Neuronal stem cell (in vitro differentiated cells): ENCODE results near the gene PPP2R2B.

Experiments
- DNase-seq: peaks from one replicate; pipeline ENCODE4 v3.0.0-alpha.2; 2013; ENCODE audit warnings: low spot score
- H2AFZ ChIP-seq: one replicate; pipeline ENCODE4 v1.6.1; 2013; ENCODE audit warnings: mild to moderate bottlenecking, low read length, inconsistent platforms
- H2AK5ac ChIP-seq: 2 replicates; pipeline ENCODE4 v1.6.1; 2013; ENCODE audit warnings: low read depth, mild to moderate bottlenecking, inconsistent platforms, low read length, moderate library complexity, mixed read lengths
- H2BK120ac ChIP-seq: 2 replicates; pipeline ENCODE4 v1.6.1; 2013; ENCODE audit warnings: low read depth, mild to moderate bottlenecking, inconsistent platforms, low read length, moderate library complexity, mixed read lengths
- H2BK12ac ChIP-seq: one replicate; pipeline ENCODE4 v1.6.1; 2013; ENCODE audit warnings: low read length, inconsistent platforms
- H2BK15ac ChIP-seq: 2 replicates; pipeline ENCODE4 v1.6.1; 2013; ENCODE audit warnings: mild to moderate bottlenecking, low read length, inconsistent platforms, mixed read lengths
- H2BK5ac ChIP-seq: one replicate; pipeline ENCODE4 v1.6.1; 2013; ENCODE audit warnings: inconsistent platforms, mild to moderate bottlenecking, low read length, moderate library complexity
- H3K14ac ChIP-seq: one replicate; pipeline ENCODE4 v1.6.1; 2013; ENCODE audit warnings: low read length, inconsistent platforms
- H3K18ac ChIP-seq: 2 replicates; pipeline ENCODE4 v1.6.1; 2013; ENCODE audit warnings: low read length, inconsistent platforms
- H3K23ac ChIP-seq: 2 replicates; pipeline ENCODE4 v1.6.1; 2013; ENCODE audit warnings: low read depth, mild to moderate bottlenecking, mixed read lengths, low read length, inconsistent platforms; ENCODE audit not compliant: poor library complexity
- H3K27ac ChIP-seq: replicated peaks from 3 replicates; pipeline ENCODE4 v1.5.1; 2013; ENCODE audit warnings: low read length, inconsistent platforms
- H3K27me3 ChIP-seq, 3 experiments: 2 replicates each; pipeline ENCODE4 v1.6.1; 2013; ENCODE audit warnings: low read length in 3 of 3, mild to moderate bottlenecking in 2 of 3, inconsistent platforms in 1 of 3, low read depth in 1 of 3, mixed read lengths in 1 of 3, moderate library complexity in 1 of 3; ENCODE audit not compliant: control insufficient read depth in 3 of 3, insufficient read depth in 3 of 3
- H3K36me3 ChIP-seq, 2 donors: replicated peaks in 1 of 2; 2 replicates each; pipeline ENCODE4 v1.6.1; 2013; ENCODE audit warnings: low read length in 2 of 2; ENCODE audit not compliant: control insufficient read depth in 2 of 2, insufficient read depth in 2 of 2
- H3K4ac ChIP-seq: 2 replicates; pipeline ENCODE4 v1.6.1; 2013; ENCODE audit warnings: inconsistent platforms, mild to moderate bottlenecking, low read length, moderate library complexity
- H3K4me1 ChIP-seq, 2 donors: 1 replicate in 1 of 2; 2 replicates in 1 of 2; pipeline ENCODE4 v1.6.1; 2013; ENCODE audit warnings: low read length in 2 of 2, low read depth in 1 of 2; ENCODE audit not compliant: control insufficient read depth in 2 of 2, insufficient read depth in 1 of 2
- H3K4me2 ChIP-seq: one replicate; pipeline ENCODE4 v1.6.1; 2013; ENCODE audit warnings: mild to moderate bottlenecking, low read length, inconsistent platforms; ENCODE audit not compliant: insufficient read depth, poor library complexity, severe bottlenecking
- H3K4me3 ChIP-seq, 2 donors: 2 replicates each; pipeline ENCODE4 v1.5.1; 2013; ENCODE audit warnings: low read length in 2 of 2, mild to moderate bottlenecking in 2 of 2, inconsistent platforms in 1 of 2, moderate library complexity in 1 of 2
- H3K79me1 ChIP-seq: one replicate; pipeline ENCODE4 v1.6.1; 2013; ENCODE audit warnings: low read depth, mild to moderate bottlenecking, inconsistent platforms, low read length, moderate library complexity
- H3K9ac ChIP-seq: one replicate; pipeline ENCODE4 v1.6.1; 2013; ENCODE audit warnings: mild to moderate bottlenecking, low read depth, low read length, inconsistent platforms; ENCODE audit not compliant: poor library complexity
- H3K9me3 ChIP-seq, 2 donors: replicated peaks in 1 of 2; 2 replicates each; pipeline versions ENCODE3 to v1.6.1; 2013; ENCODE audit warnings: low read length in 2 of 2, mild to moderate bottlenecking in 2 of 2, inconsistent platforms in 1 of 2, low read depth in 1 of 2, mixed read lengths in 1 of 2, moderate library complexity in 1 of 2; ENCODE audit not compliant: control insufficient read depth in 2 of 2, insufficient read depth in 1 of 2
- H4K8ac ChIP-seq: one replicate; pipeline ENCODE4 v1.6.1; 2013; ENCODE audit warnings: low read depth, mild to moderate bottlenecking, inconsistent platforms, low read length, moderate library complexity
- H4K91ac ChIP-seq: one replicate; pipeline ENCODE4 v1.6.1; 2013; ENCODE audit warnings: low read length, low read depth, mild to moderate bottlenecking, inconsistent platforms; ENCODE audit not compliant: poor library complexity
- WGBS, 2 donors: extraction: QIAGEN DNeasy Blood & Tissue Kit; methylation state at CpG; one replicate each; pipeline ENCODE4 v1.1.7; 2013; ENCODE audit warnings: missing lambda C conversion rate in 2 of 2, mixed read lengths in 1 of 2; ENCODE audit not compliant: insufficient read length in 2 of 2, insufficient replicate concordance in 1 of 2; ENCODE audit errors: extremely low coverage in 2 of 2; 5-methylcytosine and 5-hydroxymethylcytosine counted together

The PPP2R2B gene

DNA sequence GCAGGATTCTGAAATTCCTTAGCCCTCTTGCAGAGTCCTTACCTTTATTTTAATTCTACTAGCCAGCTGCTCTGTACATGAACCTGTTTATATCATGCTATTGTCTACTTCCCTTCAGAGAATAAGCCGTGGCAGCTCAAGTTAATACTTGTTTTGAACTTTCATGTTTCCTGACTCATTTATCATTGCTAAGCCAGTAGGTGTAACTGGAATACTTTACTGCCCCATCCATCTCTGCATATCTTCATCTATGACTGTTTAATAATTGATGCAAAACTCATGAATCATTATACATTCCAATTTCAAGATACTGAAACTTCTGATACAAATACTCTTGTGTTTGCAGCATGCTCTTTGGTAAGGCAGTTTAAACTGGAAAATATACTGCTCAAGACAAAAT, 174.7 kb downstream of the PPP2R2B start:
- no CpG with 5 or more reads among the region's 1 CpG for WGBS, 2 donors

GRCh38 chr5:146703499-146703898, 175.1 kb downstream of the PPP2R2B start:
- no peak overlapping the region for H2BK5ac ChIP-seq
- no peak overlapping the region for H3K4me3 ChIP-seq

More for the DNA sequence above, 174.7 kb downstream of the PPP2R2B start:
- no peak overlapping the region for H3K14ac ChIP-seq
- no peaks in the 10 kb centered on the region for H3K9me3 ChIP-seq
- H3K4ac ChIP-seq: no peak overlapping the region
- no peak overlapping the region for H3K9ac ChIP-seq
- H3K18ac ChIP-seq: no peak overlapping the region
- H4K8ac ChIP-seq: no peak overlapping the region
- no peak overlapping the region for H2AK5ac ChIP-seq
- H2BK15ac ChIP-seq: no peak overlapping the region
- H4K91ac ChIP-seq: no peak overlapping the region
- H3K23ac ChIP-seq: no peak overlapping the region
- no peak overlapping the region for H3K4me3 ChIP-seq
- H2BK12ac ChIP-seq: no peak overlapping the region
- H3K27ac ChIP-seq: no peak overlapping the region
- peaks cover 0 to 9% of the 10 kb centered on the region in 2 donors for H3K4me1 ChIP-seq
- no peaks in the 10 kb centered on the region for H3K79me1 ChIP-seq
- no peaks in the 10 kb centered on the region for H3K36me3 ChIP-seq
- H2AFZ ChIP-seq: no peak overlapping the region
- H3K27me3 ChIP-seq: no peaks in the 10 kb centered on the region
- H3K4me2 ChIP-seq: no peak overlapping the region
- no peak overlapping the region for H2BK5ac ChIP-seq
- DNase-seq: no peak
- H2BK120ac ChIP-seq: no peak overlapping the region

DNA sequence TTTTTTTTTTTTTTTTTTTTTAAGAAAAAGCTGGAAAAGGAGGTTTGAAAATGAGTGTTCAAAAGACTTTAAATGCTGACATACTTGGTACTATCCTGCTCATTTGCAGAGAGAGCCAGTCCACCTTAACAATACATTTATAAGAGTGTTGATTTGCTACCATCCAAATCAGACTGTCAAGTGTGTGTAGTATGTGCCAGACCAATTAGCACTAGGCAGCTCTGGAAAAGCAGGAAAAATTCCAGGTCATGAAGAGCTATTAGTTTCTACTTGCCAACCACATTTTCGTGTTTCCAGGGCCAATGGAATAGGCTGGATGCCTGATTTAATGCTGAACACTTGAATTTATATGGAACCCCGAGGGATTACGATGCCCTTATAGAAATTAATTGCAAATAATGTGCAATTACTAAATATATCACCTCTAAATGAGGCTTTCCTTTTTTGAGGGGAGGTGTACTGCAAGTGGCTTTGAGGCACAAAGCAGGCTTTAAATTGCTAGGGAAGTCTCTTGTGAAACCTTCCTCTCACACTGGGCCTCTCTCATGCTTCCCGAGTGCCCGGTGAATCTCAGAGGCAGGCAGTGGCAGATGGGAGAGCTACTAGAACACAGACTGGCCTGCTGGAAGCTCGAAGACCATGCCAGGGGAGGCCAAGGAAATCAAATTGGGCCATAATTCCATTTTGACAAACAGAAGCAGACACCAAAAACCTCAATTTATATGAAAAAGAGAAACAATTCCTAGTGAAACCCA, 178.7 kb downstream of the PPP2R2B start:
- Histone ChIP-seq H3K14ac (no peak overlapping the region), H2BK15ac (no peak overlapping the region), H4K8ac (no peak overlapping the region), H3K9me3 (no peaks in the 10 kb centered on the region), H2AK5ac (no peak overlapping the region), H3K27ac (no peak overlapping the region), H3K4me1 (peaks cover 0 to 9% of the 10 kb centered on the region in 2 donors), H3K79me1 (no peaks in the 10 kb centered on the region), H3K4me3 (no peak overlapping the region), H3K27me3 (no peaks in the 10 kb centered on the region), H2BK5ac (no peak overlapping the region), H3K36me3 (no peaks in the 10 kb centered on the region), H2AFZ (no peak overlapping the region), H2BK120ac (no peak overlapping the region), H3K4me2 (no peak overlapping the region), H3K4ac (no peak overlapping the region), H3K9ac (no peak overlapping the region), H4K91ac (no peak overlapping the region), H3K18ac (no peak overlapping the region), H3K23ac (no peak overlapping the region), H2BK12ac (no peak overlapping the region)
- no peak for DNase-seq
- WGBS, 2 donors: no CpG with 5 or more reads among the region's 6 CpGs

More at GRCh38 chr5:146703499-146703898, 175.1 kb downstream of the PPP2R2B start:
- Histone ChIP-seq H3K27ac (no peak overlapping the region), H3K4ac (no peak overlapping the region), H3K4me2 (no peak overlapping the region), H2BK120ac (no peak overlapping the region), H3K18ac (no peak overlapping the region), H3K23ac (no peak overlapping the region), H4K91ac (no peak overlapping the region), H3K4me1 (peaks cover 0 to 9% of the 10 kb centered on the region in 2 donors), H3K14ac (no peak overlapping the region), H2BK15ac (no peak overlapping the region), H3K9ac (no peak overlapping the region), H3K79me1 (no peaks in the 10 kb centered on the region), H2AK5ac (no peak overlapping the region), H3K9me3 (no peaks in the 10 kb centered on the region), H3K27me3 (no peaks in the 10 kb centered on the region), H4K8ac (no peak overlapping the region), H2BK12ac (no peak overlapping the region), H3K36me3 (no peaks in the 10 kb centered on the region), H2AFZ (no peak overlapping the region)
- no peak for DNase-seq

- no peak overlapping the region for H3K23ac ChIP-seq
- no peak for DNase-seq
- H2BK12ac ChIP-seq: no peak overlapping the region
- no peak overlapping the region for H3K18ac ChIP-seq
- no peak overlapping the region for H2BK5ac ChIP-seq
- no CpG with 5 or more reads among the region's 3 CpGs for WGBS, 2 donors
- no peak overlapping the region for H2BK120ac ChIP-seq
- H4K8ac ChIP-seq: no peak overlapping the region
- no peaks in the 10 kb centered on the region for H3K9me3 ChIP-seq
- H3K9ac ChIP-seq: no peak overlapping the region
- H3K4ac ChIP-seq: no peak overlapping the region
- H3K79me1 ChIP-seq: no peaks in the 10 kb centered on the region
- H3K4me2 ChIP-seq: no peak overlapping the region
- H2BK15ac ChIP-seq: no peak overlapping the region
- H3K4me3 ChIP-seq: no peak overlapping the region
- peaks cover 0 to 9% of the 10 kb centered on the region in 2 donors for H3K4me1 ChIP-seq
- no peaks in the 10 kb centered on the region for H3K27me3 ChIP-seq
- no peak overlapping the region for H4K91ac ChIP-seq
- no peak overlapping the region for H3K14ac ChIP-seq
- H3K36me3 ChIP-seq: no peaks in the 10 kb centered on the region
- H2AK5ac ChIP-seq: no peak overlapping the region
- H3K27ac ChIP-seq: no peak overlapping the region
- no peak overlapping the region for H2AFZ ChIP-seq
Measured at GRCh38 chr5:146699138-146699537, 179.4 kb downstream of the PPP2R2B start.
